Stimulated activated CD8-positive, alpha-beta memory T cell treated with anti-CD3 and anti-CD28 coated beads, Interleukin-12 subunit alpha, Interleukin-12 subunit beta, amount 100 ng/mL, for 1 hour (primary cell): ENCODE measurements around the gene SCYGR2.

Experiments used
- DNase-seq: peaks from one replicate; pipeline ENCODE4 v3.0.0-alpha.2; 2020; ENCODE audit warnings: low read depth

Gene SCYGR2

GRCh38 chr2:227612546-227613271, 14.0 kb downstream of the SCYGR2 start:
- no peak for DNase-seq

GRCh38 chr2:227613272-227613660, 14.6 kb downstream of the SCYGR2 start:
- DNase-seq = no peak

- DNase-seq = no peak
Measured at GRCh38 chr2:227614246-227614645, 15.6 kb downstream of the SCYGR2 start.

DNA sequence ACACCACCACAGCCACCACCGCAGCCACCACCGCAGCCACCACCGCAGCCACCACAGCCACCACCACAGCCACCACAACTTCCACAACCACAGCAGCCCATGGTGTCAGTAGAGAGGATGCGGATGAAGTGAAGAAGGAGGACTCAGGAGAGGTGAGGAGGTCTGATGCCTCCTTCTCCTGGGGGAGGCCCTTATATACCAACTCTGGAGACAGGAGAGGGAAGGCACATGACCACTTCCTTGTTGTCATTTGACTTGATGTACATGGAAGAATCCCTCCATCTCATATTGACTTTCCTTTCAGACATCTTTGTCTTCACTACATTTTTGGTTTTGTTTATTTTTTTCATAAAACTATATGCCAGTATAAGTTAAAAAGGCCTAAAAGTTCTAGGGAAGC, 16.0 kb downstream of the SCYGR2 start, which contains the start of gene SCYGR3:
TSS of gene SCYGR3 (minus strand) at position 101 of the 400 bp plus-strand sequence. CDS start at position 101, 0 bp downstream.
- DNase-seq = no peak

GRCh38 chr2:227615181-227615580, 16.5 kb downstream of the SCYGR2 start:
- DNase-seq = no peak

- no peak for DNase-seq
Measured at GRCh38 chr2:227615906-227616305, 17.2 kb downstream of the SCYGR2 start.

- no peak for DNase-seq
Measured at GRCh38 chr2:227616631-227617030, 17.9 kb downstream of the SCYGR2 start.

DNA sequence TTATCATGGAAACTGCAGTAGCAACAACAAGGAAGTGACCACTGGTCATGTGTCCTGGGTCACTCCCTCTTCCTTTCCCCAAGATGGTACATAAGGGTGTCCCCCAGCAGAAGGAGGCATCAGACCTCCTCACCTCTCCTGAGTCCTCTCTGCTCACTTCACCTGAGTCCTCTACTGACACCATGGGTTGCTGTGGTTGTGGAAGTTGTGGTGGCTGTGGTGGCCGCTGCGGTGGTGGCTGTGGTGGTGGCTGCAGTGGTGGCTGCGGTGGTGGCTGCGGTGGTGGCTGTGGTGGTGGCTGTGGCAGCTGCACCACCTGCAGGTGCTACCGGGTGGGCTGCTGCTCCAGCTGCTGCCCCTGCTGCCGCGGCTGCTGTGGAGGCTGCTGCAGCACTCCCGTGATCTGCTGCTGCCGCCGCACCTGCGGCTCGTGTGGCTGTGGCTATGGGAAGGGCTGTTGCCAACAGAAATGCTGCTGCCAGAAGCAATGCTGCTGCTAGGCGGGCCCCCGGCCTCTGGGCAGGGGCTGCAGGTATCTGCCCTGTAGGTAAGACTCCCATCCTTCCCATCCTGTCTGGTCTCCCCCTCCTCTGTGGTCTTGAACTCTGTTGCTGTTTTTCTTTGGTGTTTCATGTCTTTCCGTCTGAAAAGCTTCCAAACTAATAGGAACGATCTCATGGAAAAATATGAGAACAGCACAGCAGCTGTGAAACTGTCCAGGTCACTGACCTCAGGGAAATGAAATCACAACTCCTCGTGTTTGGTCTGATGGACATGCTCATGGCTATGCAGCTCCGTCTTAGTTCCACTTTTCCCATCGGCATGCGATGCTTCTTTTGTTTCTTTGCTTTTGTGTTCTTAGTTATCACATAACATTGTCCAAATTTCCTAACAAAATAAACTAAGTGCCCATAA, 18.9 kb downstream of the SCYGR2 start, which contains the start of gene SCYGR4:
TSS of gene SCYGR4 (plus strand) at position 183 of the 915 bp plus-strand sequence. CDS start at position 183, 0 bp downstream.
- no peak for DNase-seq

DNA sequence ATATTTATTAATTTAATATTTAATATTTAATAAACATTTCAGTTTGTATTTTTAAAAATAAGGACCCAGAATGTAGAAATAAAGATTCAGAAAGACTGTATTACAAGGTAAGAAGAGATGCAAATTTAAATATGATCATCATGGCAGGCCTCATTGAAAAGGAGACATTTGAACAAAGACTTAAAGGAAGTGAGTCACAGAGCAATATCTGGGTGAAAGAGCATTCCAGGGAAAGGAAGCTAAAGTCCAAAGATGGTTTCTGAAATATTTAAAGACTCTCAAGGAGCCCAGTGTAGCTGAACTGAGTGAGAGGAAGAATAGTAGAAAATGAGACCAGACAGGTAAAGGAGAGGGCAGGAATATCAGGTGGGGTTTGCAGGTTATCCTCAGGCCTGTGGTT, 24.5 kb downstream of the SCYGR2 start:
- DNase-seq = no peak

DNA sequence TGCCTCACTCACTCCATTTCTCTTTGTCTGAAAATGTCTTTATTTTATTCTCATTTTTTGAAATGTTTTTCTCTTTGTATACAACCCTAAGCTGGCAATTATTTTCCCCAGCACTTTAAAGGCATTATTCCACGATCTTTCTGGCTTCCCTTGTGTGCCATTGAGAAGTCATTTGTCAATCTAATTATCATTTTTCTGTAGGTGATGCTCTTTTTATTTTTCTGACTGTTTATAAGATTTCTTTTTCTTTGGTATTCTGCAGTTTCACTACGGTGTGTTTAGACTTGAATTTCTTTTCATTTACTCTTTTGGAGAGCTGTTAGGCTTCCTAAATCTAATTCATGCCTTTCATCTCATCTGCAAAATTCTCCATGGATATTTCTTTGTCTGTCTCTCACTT, 26.7 kb downstream of the SCYGR2 start:
- no peak for DNase-seq

GRCh38 chr2:227626580-227627151, 28.0 kb downstream of the SCYGR2 start:
- no peak for DNase-seq

DNA sequence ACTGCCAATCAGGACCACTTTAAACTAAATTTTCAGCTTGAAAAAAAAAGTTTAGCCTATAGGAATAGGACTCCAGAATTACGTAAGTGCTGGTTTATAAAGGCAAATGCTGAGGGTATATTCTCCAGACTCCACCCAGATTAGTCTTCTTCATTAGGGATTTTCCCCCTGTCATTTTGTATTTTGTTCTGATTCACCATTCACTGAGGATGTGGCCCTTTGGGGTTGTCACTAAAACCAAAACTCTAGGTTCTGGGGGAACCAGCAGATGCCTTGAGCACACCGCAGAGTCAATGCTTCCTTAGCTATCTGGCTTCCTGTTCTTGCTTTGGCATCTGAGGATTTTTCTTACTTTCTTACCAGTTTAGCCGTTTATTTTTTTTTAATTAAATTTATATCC, 29.1 kb downstream of the SCYGR2 start:
- no peak for DNase-seq

DNA sequence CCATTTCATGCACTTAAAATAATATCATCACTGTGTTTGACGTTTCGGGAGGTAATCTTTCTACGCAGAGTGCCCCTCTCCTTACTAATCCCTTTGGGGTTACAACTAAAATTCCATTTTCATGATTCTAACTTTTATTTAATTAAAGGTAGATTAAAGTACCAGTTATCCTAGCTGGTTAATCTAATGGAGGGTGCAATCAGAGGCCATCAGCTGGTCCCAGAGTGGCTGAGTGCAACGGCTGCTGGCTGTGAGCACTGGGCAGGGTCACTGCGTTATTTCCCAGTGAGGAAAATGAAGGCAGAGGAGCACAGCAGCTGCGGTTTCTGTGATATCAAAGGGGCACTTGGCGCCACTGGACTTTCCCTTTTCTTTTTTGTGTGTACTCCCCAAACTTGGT, 30.7 kb downstream of the SCYGR2 start:
- no peak for DNase-seq

DNA sequence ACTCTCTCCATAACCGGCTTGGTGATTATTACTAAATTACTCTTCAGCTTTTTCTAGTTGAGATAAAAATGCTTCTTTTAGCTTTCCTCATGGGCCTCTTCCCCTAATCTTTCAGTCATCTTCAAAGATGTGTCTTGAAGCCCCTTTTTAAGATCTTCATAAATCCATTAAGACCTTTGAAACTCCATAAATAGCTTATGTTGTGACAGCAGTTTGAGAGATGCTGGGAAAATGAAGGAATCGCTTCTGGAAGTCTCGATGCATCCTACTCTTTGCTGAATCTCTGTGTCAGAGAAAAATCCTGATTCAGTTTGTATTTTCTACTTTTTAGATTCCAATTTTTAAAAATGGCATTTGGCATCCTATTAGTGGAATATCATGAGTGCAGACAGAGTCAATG, 31.6 kb downstream of the SCYGR2 start:
- no peak for DNase-seq

DNA sequence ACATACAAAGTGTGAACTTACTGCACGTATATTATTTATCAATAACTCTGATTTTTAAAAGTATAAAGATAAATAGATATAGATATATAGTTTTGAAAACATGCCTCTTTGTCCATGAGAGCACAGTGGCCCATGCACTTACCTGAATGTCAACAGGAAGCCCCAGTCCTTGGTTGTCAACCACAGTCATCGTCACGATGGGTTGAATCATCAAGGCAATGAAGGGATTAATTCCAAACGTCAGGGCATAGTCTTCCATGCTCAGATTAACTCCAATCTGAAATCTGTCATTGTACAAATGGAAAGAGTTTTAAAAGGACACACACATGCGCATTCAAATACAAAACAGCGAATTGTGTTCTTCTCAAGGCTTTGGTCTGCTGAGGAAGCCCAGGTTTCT, 34.1 kb downstream of the SCYGR2 start:
- DNase-seq = no peak

GRCh38 chr2:227634201-227634600, 35.5 kb downstream of the SCYGR2 start:
- no peak for DNase-seq

DNA sequence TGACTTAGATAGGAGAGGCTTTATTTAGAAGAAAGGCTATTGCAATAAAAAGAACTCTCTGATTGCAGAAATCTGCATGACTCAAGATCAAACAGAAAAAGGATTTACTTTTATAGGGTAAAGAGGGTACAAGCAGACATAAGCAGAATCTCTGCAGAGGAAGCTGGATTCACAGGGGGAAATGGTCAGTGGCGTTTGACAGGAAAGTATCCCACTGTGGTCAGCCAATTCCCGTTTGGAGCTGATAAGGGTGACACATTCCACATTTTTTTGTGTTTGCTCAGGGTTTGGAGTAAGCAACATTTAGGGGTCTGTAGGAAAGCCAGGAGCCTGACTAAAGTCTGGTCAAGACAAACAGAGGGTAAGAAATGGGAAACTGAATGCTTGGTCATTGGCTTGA, 44.0 kb downstream of the SCYGR2 start:
- no peak for DNase-seq

DNA sequence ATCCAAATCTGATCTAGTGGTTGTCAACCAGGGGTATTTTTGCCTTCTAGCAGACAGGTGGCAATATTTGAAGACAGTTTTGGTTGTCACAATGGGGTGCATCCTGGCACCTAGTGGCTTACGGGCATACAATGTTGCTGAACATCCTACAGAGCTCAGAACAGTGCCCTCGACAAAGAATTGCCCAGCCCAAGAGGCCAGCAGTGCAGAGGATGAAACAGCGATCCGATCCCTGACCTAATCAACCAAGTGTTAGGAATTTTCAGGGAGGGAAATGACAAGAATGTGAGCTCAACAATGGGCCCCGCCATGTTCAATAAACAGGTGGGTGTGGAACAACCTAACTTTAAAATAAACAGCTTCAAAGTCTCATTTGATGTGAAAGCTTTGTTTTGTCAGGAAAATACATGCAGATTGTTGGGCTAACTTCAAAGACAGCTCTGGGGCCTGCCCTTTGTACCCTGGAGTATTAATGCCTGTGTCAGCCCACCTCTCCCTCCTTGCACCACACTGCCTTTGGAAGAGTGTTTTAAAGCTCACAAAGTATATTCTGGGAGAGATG, 45.4 kb downstream of the SCYGR2 start:
- DNase-seq = no peak
